Left ventricle myocardium inferior (tissue), 1 donor: Measurements from ENCODE around the gene SDK1. TPM values are rescaled to one million over a fixed set of nuclear protein-coding genes. Genes with fewer than 3 reads are reported as not detected.
A peak's percentile ranks its signal among the peaks of the same experiment; 100 is the strongest.

Source experiments
- DNase-seq: peaks from one replicate; pipeline ENCODE4 v3.0.0-alpha.2; 2020
- H3K27ac ChIP-seq: fragments of 200-600 bp; replicated peaks from 2 replicates; pipeline ENCODE4 v1.8.0; 2021
- H3K27me3 ChIP-seq: fragments of 200-600 bp; 2 replicates; pipeline ENCODE4 v1.8.0; 2021; ENCODE audit warnings: low read depth
- H3K36me3 ChIP-seq: fragments of 200-600 bp; 2 replicates; pipeline ENCODE4 v1.8.0; 2021
- H3K4me1 ChIP-seq: fragments of 200-600 bp; 2 replicates; pipeline ENCODE4 v1.8.0; 2021
- H3K4me3 ChIP-seq: fragments of 200-600 bp; 2 replicates; pipeline ENCODE4 v1.8.0; 2021; ENCODE audit warnings: mild to moderate bottlenecking, moderate library complexity
- H3K9me3 ChIP-seq: fragments of 200-600 bp; replicated peaks from 2 replicates; pipeline ENCODE4 v1.8.0; 2021
- CTCF ChIP-seq: fragments of 200-600 bp; IDR thresholded peaks from 2 replicates; pipeline ENCODE4 v1.8.0; 2021; ENCODE audit warnings: antibody characterized with exemption, mild to moderate bottlenecking, borderline replicate concordance
- intact Hi-C: fragments of 100-400 bp; cut with micrococcal nuclease; formaldehyde crosslinking; loops from one replicate; pipeline ENCODE4 v1.11.0; 2022
- total RNA-seq: library from RNA; stranded (reverse); fragmentation: NEBNext Ultra II Directional; extraction: Animal tissue kit (Norgen Biotek cat#: 25700); gene quantifications from one replicate; pipeline ENCODE4 v1.2.1, GENCODE V29; 2021
- donor health status: DM: no; HTN: yes; CAD: no; lungs with severe emphysema.

SDK1 gene
- total RNA-seq, 1 donor from 2014 or later = 1.3 TPM

GRCh38 chr7:3386423-3387190 is 85.6 kb downstream of the SDK1 start:
- H3K27ac ChIP-seq = no peak overlapping the region
- intact Hi-C loops = no loop called here
- no peaks in the 10 kb centered on the region for H3K27me3 ChIP-seq
- no peaks in the 10 kb centered on the region for H3K36me3 ChIP-seq
- TF ChIP-seq CTCF = no peak
- peaks cover 15% of the 10 kb centered on the region for H3K9me3 ChIP-seq
- H3K4me1 ChIP-seq = no peaks in the 10 kb centered on the region
- no peak overlapping the region for H3K4me3 ChIP-seq
- DNase-seq = no peak

DNA sequence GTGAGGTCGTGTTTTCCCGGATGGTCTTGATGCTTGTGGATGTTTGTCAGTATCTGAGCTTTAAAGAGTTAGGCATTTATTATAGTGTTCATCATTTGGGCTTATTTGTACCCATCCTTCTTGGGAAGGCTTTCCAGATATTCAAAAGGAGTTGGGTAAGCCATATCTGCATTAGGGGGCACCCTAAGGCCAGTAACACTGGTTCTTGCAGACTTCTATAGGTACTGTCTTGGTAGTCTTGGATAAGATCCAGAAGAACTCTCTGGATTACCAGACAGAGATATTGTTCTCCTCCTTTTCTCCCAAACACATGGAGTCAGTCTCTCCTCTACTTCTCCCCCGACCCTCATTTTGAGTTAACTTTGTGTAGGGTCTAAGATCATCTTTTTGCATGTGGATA is 92.8 kb downstream of the SDK1 start:
- intact Hi-C loops = no loop called here
- Histone ChIP-seq H3K9me3 (peaks cover 62% of the 10 kb centered on the region), H3K27me3 (no peaks in the 10 kb centered on the region), H3K4me1 (no peaks in the 10 kb centered on the region), H3K4me3 (no peak overlapping the region), H3K36me3 (no peaks in the 10 kb centered on the region), H3K27ac (no peak overlapping the region)
- no peak for DNase-seq
- TF ChIP-seq CTCF = no peak

- H3K4me3 ChIP-seq = no peak overlapping the region
- H3K27ac ChIP-seq = no peak overlapping the region
- no peaks in the 10 kb centered on the region for H3K4me1 ChIP-seq
- DNase-seq = no peak
- no peaks in the 10 kb centered on the region for H3K36me3 ChIP-seq
- H3K9me3 ChIP-seq = peaks cover 46% of the 10 kb centered on the region
- intact Hi-C loops = no loop called here
- no peaks in the 10 kb centered on the region for H3K27me3 ChIP-seq
- TF ChIP-seq CTCF = no peak
These were observed 96.3 kb downstream of the SDK1 start for GRCh38 chr7:3397324-3397723.

DNA sequence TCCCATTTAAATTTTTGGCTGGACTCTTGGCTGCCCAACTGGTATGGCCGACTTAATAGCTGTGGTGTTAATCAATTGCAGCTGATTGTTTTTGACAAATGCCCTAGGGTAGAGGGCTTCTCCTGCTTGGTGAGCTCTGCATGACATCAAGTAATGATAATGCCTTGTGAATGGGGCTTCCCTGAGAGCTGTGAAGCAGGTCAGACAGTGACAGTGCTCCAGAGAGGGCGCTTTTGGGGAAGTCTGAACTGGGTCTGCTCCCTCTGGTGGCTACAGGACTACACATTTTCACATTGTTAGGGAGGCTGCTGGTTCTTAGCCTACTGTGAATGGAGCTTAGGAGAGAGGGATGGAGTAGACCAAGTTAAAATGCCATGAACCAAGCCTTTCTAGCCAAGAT is 98.8 kb downstream of the SDK1 start:
- no peaks in the 10 kb centered on the region for H3K27me3 ChIP-seq
- TF ChIP-seq CTCF = peak; percentile 21
- peaks cover 29% of the 10 kb centered on the region for H3K9me3 ChIP-seq
- no peaks in the 10 kb centered on the region for H3K36me3 ChIP-seq
- DNase-seq = no peak
- intact Hi-C loops = no loop called here
- H3K4me1 ChIP-seq = no peaks in the 10 kb centered on the region
- H3K27ac ChIP-seq = no peak overlapping the region
- no peak overlapping the region for H3K4me3 ChIP-seq

DNA sequence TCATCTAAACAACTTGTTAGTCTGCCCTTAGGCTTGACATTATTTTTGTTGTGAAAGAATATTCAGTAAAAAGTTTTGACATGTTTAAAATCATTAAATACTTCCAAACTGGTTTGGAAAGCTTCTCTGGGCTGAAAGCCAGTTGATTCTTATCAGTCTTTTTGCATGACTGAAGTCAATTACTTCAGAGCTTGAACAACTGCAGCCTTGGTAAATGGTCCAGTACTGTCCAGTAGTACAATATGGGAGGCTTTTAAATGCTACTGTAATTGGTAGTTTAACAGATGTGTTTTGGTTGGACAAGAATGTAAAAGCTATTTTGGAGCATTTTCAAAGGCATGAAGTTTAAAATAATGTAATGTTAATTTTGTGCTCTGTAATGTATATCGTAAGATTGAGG is 103.4 kb downstream of the SDK1 start:
- H3K27ac ChIP-seq = no peak overlapping the region
- no peaks in the 10 kb centered on the region for H3K27me3 ChIP-seq
- no peaks in the 10 kb centered on the region for H3K36me3 ChIP-seq
- intact Hi-C loops = no loop called here
- H3K4me1 ChIP-seq = peaks cover 6% of the 10 kb centered on the region
- no peak for TF ChIP-seq CTCF
- DNase-seq = no peak
- no peak overlapping the region for H3K4me3 ChIP-seq
- H3K9me3 ChIP-seq = no peaks in the 10 kb centered on the region
